Endothelial cell (in vitro differentiated cells): ENCODE measurements around the gene IQSEC1. TPM values are rescaled to one million over a fixed set of nuclear protein-coding genes. Genes with fewer than 3 reads are reported as not detected.
A peak's percentile ranks its signal among the peaks of the same experiment; 100 is the strongest.

Experiments used
- DNase-seq: peaks from one replicate; pipeline ENCODE4 v3.0.0; 2021; ENCODE audit warnings: low spot score
- H3K27ac Mint-ChIP-seq: one replicate; pipeline ENCODE4 v1.8.0; 2021; ENCODE audit warnings: mixed read lengths, inconsistent platforms; ENCODE audit not compliant: unreplicated experiment
- H3K27me3 Mint-ChIP-seq: one replicate; pipeline ENCODE4 v1.8.0; 2021; ENCODE audit warnings: mild to moderate bottlenecking, moderate library complexity, mixed read lengths, inconsistent platforms; ENCODE audit not compliant: unreplicated experiment
- H3K36me3 Mint-ChIP-seq: one replicate; pipeline ENCODE4 v1.8.0; 2021; ENCODE audit warnings: mild to moderate bottlenecking, low read depth, mixed read lengths, inconsistent platforms; ENCODE audit not compliant: unreplicated experiment
- H3K4me1 Mint-ChIP-seq: one replicate; pipeline ENCODE4 v1.8.0; 2021; ENCODE audit warnings: mild to moderate bottlenecking, mixed read lengths, inconsistent platforms; ENCODE audit not compliant: unreplicated experiment
- H3K4me3 Mint-ChIP-seq: one replicate; pipeline ENCODE4 v1.8.0; 2021; ENCODE audit warnings: mild to moderate bottlenecking, mixed read lengths, inconsistent platforms; ENCODE audit not compliant: unreplicated experiment
- H3K9me3 Mint-ChIP-seq: one replicate; pipeline ENCODE4 v1.8.0; 2021; ENCODE audit warnings: mixed read lengths, inconsistent platforms; ENCODE audit not compliant: unreplicated experiment
- total RNA-seq: library from RNA; stranded (reverse); fragmentation: NEBNext Ultra II Directional; extraction: Animal tissue kit (Norgen Biotek cat#: 25700); gene quantifications from one replicate; pipeline ENCODE4 v1.2.1, GENCODE V29; 2021; ENCODE audit not compliant: unreplicated experiment
- TF ChIP-seq, protein P1 (sequence below): fragments of 200-600 bp; sonication (generic); IDR thresholded peaks from one replicate; pipeline ENCODE4 v1.5.0; 2021; ENCODE audit warnings: antibody characterized with exemption; ENCODE audit not compliant: unreplicated experiment

The IQSEC1 gene
- total RNA-seq, 1 donor from 2014 or later: 75.3 TPM

DNA sequence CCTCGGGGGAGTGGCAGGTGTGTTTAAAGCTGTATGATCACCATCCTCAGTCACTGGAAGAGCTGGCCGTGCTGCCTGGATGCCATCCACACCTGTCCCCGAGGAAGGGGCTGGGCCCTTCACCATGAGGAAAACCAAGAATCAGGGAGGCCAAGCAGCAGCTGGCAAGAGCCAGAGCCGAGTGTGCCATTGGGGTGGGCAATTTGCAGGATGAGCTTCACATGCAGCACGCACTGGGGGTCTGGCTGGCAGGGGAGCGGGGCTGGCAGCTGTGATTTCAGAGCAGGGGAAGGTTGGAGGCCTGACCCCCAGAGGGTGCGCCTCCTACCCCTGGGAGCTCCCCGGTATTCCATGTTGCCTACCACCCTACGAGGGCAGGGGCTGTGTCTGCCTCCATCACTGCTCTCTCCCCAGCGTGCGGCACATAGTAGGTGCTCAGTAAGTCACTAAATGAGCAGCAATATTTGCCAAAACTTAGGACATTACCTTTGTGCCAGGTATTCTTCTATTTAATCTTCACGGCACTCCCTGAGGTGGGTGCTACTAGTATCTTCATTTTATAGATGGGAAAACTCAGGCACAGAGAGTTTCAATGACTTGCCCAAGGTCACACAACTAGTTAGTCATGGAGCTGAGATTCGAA, 30.3 kb upstream of the IQSEC1 start:
- Mint-ChIP-seq H3K9me3 (no peaks in the 10 kb centered on the region), H3K4me3 (no peak overlapping the region), H3K27me3 (peaks cover 11% of the 10 kb centered on the region), H3K27ac (no peak overlapping the region), H3K36me3 (peaks cover 5% of the 10 kb centered on the region), H3K4me1 (peaks cover 7% of the 10 kb centered on the region)
- TF ChIP-seq, protein P1, sequence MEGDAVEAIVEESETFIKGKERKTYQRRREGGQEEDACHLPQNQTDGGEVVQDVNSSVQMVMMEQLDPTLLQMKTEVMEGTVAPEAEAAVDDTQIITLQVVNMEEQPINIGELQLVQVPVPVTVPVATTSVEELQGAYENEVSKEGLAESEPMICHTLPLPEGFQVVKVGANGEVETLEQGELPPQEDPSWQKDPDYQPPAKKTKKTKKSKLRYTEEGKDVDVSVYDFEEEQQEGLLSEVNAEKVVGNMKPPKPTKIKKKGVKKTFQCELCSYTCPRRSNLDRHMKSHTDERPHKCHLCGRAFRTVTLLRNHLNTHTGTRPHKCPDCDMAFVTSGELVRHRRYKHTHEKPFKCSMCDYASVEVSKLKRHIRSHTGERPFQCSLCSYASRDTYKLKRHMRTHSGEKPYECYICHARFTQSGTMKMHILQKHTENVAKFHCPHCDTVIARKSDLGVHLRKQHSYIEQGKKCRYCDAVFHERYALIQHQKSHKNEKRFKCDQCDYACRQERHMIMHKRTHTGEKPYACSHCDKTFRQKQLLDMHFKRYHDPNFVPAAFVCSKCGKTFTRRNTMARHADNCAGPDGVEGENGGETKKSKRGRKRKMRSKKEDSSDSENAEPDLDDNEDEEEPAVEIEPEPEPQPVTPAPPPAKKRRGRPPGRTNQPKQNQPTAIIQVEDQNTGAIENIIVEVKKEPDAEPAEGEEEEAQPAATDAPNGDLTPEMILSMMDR: no peak
- DNase-seq: no peak

DNA sequence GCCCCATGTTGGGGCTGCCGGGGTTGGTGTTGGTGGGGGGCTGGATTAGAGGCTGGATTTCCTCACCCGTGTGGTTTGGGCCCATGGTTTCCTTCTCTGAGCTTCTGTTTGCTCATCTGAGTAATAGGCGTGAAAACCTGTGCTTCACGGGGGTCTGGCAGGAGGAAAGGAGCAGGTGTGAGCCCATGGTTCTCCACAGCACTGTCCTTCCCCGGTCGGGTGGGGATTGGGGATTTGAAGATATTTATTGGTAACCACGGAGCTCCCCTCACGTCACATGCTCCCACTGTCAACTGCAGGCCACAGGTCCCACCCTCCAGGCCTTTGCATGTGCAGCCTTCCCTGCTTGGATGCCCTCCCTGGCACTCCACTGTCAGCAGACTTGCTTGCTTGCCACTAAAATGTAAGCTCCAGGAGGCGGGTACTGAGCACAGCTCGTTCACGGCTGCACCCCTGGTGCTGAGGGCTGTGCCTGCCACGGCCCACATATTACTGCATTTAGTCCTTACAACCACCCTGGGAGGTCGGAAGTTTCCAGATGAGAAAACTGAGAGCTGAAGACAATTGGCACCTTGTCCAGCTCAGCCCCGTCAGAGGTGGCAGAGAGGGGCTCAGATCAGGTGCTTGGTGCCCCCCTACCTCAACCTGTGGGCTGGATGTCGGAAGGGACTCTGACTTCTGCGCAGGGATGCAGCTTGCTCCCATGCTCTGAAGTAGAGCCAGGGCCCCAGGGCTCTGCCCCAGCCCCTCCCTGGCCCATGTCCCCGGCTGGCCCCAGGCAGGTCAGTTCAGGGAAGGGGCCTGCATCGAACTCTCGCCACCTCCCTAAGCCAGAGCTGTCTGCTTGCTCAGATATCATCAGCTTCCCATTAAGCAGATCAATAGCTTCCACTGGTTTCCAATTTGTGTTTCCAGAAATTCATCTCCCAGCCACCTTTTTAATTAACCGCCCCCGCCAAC, 29.4 kb upstream of the IQSEC1 start:
- H3K9me3 Mint-ChIP-seq: no peaks in the 10 kb centered on the region
- H3K4me3 Mint-ChIP-seq: no peak overlapping the region
- peaks cover 9% of the 10 kb centered on the region for H3K4me1 Mint-ChIP-seq
- TF ChIP-seq, protein P1: no peak
- no peak for DNase-seq
- H3K27me3 Mint-ChIP-seq: peaks cover 14% of the 10 kb centered on the region
- H3K27ac Mint-ChIP-seq: no peak overlapping the region
- H3K36me3 Mint-ChIP-seq: peaks cover 5% of the 10 kb centered on the region

GRCh38 chr3:13099707-13100106, 26.5 kb upstream of the IQSEC1 start:
- no peak for DNase-seq
- Mint-ChIP-seq H3K27me3 (peaks cover 15% of the 10 kb centered on the region), H3K9me3 (no peaks in the 10 kb centered on the region), H3K27ac (no peak overlapping the region), H3K4me1 (peaks cover 13% of the 10 kb centered on the region), H3K36me3 (peaks cover 5% of the 10 kb centered on the region), H3K4me3 (no peak overlapping the region)
- TF ChIP-seq, protein P1: no peak

DNA sequence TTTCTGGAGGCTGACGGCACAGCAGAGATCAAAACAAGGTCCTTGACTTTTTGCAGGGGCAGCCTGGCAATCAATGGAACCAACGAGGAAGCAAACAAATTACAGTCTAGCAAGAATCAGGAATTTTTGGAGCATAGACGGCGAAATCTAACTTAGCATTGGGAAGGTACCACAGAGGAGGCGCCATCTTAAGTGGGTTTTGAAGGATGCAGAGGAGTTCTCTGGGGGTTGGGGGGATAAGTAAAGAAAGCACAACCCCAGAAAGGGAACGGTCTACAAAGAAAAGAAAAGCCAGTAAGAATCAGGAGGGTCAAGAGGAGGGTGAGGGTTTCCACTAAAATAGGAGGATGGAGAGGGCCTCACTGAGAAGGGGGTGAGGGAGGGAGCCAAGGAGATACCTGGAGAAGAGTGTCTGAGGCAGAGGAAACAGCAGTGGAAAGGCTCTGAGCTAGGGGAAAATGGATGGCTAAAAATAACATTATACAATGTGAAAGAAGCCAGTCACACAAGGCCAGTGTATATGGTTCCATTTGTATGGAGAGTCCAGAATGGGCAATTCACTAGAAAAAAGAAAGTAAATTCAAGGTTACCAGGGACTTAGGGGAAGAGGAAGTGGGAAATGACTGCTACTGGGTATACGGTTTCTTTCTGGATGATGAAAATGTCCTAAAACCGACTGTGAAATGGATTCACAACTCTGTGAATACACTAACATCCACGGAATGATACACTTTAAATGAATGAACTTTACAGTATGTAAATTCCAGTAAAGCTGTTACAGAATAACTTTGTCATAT, 25.2 kb upstream of the IQSEC1 start:
- H3K36me3 Mint-ChIP-seq: peaks cover 5% of the 10 kb centered on the region
- peak overlapping the region; percentile 6 for H3K27ac Mint-ChIP-seq
- peak overlapping the region; percentile 10 for H3K4me3 Mint-ChIP-seq
- TF ChIP-seq, protein P1: no peak
- DNase-seq: no peak
- H3K9me3 Mint-ChIP-seq: no peaks in the 10 kb centered on the region
- H3K4me1 Mint-ChIP-seq: peaks cover 16% of the 10 kb centered on the region
- H3K27me3 Mint-ChIP-seq: peaks cover 14% of the 10 kb centered on the region
